Measurements from ENCODE around the gene ABCG2. TPM values are rescaled to one million over a fixed set of nuclear protein-coding genes. Genes with fewer than 3 reads are reported as not detected.
"Not testable (repeated sequence)": the region's sequence is repeated elsewhere in the genome, so short reads cannot be mapped to it uniquely, and the experiment has no call there.

ABCG2 gene
- total and polyA plus RNA-seq, 3 donors from 2014 or later: 4.3 to 9.5 (median 9.4) TPM

- no peak for DNase-seq
- TF ChIP-seq POLR2A (IDR thresholded peaks at IDR 0.05) (no peak), CTCF (IDR thresholded peaks at IDR 0.05) (no peak)
- H3K4me1 ChIP-seq: no peaks in the 10 kb centered on the region
- no peak overlapping the region for H3K27ac ChIP-seq
- no peaks in the 10 kb centered on the region for H3K36me3 ChIP-seq (ENCODE audit: low read depth, missing control alignments)
- intact Hi-C loops (cut with DNase I; ENCODE audit: low total_unique reads): no loop called here
- H3K27me3 ChIP-seq: no peaks in the 10 kb centered on the region
- no peaks in the 10 kb centered on the region for H3K9me3 ChIP-seq
- WGBS, 2 donors: 91% methylated on average over 9 of the region's 9 CpGs
- H3K4me3 ChIP-seq: no peak overlapping the region
Measured at GRCh38 chr4:88130544-88131305, 27.7 kb downstream of the ABCG2 start.

- no peaks in the 10 kb centered on the region for H3K9me3 ChIP-seq
- H3K4me1 ChIP-seq: no peaks in the 10 kb centered on the region
- no peak overlapping the region for H3K4me3 ChIP-seq
- no peaks in the 10 kb centered on the region for H3K27me3 ChIP-seq
- no peak overlapping the region for H3K27ac ChIP-seq
- intact Hi-C loops (cut with DNase I; ENCODE audit: low total_unique reads): no loop called here
- no peak for DNase-seq
- 97% methylated on average over 5 of the region's 5 CpGs for WGBS, 2 donors
- no peak for TF ChIP-seq POLR2A (IDR thresholded peaks at IDR 0.05)
- no peak for TF ChIP-seq CTCF (IDR thresholded peaks at IDR 0.05)
- no peaks in the 10 kb centered on the region for H3K36me3 ChIP-seq (ENCODE audit: low read depth, missing control alignments)
Measured at GRCh38 chr4:88130003-88130402, 28.4 kb downstream of the ABCG2 start.

DNA sequence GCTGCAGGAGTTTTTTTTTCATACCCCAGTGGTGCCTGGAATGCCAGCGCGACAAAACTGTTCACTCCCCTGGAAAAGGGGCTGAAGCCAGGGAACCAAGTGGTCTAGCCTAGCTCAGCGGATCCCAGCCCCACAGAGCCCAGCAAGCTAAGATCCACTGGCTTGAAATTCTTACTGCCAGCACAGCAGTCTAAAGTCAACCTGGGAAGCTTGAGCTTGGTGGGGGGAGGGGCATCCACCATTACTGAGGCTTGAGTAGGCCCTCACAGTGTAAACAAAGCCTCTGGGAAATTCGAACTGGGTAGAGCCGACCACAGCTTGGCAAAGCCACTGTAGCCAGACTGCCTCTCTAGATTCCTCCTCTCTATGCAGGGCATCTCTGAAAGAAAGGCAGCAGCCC is 36.2 kb downstream of the ABCG2 start:
- H3K4me3 ChIP-seq; intact Hi-C loops (cut with DNase I; ENCODE audit: low total_unique reads); H3K27ac ChIP-seq; H3K27me3 ChIP-seq; H3K4me1 ChIP-seq; DNase-seq; H3K9me3 ChIP-seq; H3K36me3 ChIP-seq (ENCODE audit: low read depth, missing control alignments): not testable (repeated sequence)
- WGBS, 2 donors: 91 to 100% methylated on average over 2 to 5 of the region's 5 CpGs

DNA sequence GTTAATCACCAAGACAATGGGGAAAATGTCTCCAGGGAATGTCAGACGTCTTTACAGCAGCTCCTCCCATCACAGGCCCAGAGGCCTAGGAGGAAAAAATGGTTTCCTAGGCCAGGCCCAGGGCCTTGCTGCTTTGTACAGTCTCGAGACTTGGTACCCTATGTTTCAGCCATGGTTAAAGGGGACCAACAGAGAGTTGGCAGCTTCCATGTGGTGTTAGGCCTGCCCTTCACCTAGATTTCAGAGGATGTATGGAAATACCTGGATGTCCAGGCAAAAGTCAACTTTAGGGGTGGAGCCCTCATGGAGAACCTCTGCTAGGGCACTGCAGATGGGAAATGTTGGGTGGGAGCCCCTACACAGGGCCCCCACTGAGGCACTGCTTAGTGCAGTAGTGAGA is 38.5 kb downstream of the ABCG2 start:
- H3K27me3 ChIP-seq: no peaks in the 10 kb centered on the region
- no peaks in the 10 kb centered on the region for H3K9me3 ChIP-seq
- H3K4me3 ChIP-seq: no peak overlapping the region
- TF ChIP-seq CTCF (IDR thresholded peaks at IDR 0.05): no peak
- TF ChIP-seq POLR2A (IDR thresholded peaks at IDR 0.05): no peak
- no peaks in the 10 kb centered on the region for H3K36me3 ChIP-seq (ENCODE audit: low read depth, missing control alignments)
- no peak for DNase-seq
- H3K4me1 ChIP-seq: no peaks in the 10 kb centered on the region
- H3K27ac ChIP-seq: no peak overlapping the region
- WGBS, 2 donors: 77 to 84% methylated on average over 2 of the region's 2 CpGs
- intact Hi-C loops (cut with DNase I; ENCODE audit: low total_unique reads): no loop called here

- H3K4me3 ChIP-seq: no peak overlapping the region
- TF ChIP-seq POLR2A (IDR thresholded peaks at IDR 0.05) (no peak), CTCF (IDR thresholded peaks at IDR 0.05) (no peak)
- no peaks in the 10 kb centered on the region for H3K9me3 ChIP-seq
- no peaks in the 10 kb centered on the region for H3K27me3 ChIP-seq
- WGBS, 2 donors: 91 to 93% methylated on average over 5 of the region's 5 CpGs
- H3K4me1 ChIP-seq: no peaks in the 10 kb centered on the region
- H3K27ac ChIP-seq: no peak overlapping the region
- no peak for DNase-seq
- intact Hi-C loops (cut with DNase I; ENCODE audit: low total_unique reads): no loop called here
- H3K36me3 ChIP-seq (ENCODE audit: low read depth, missing control alignments): no peaks in the 10 kb centered on the region
Measured at GRCh38 chr4:88115587-88115986, 42.9 kb downstream of the ABCG2 start.

Measured in testis (tissue), 3 donors.